Activated naive CD8-positive, alpha-beta T cell treated with anti-CD3 and anti-CD28 coated beads for 36 hours (primary cell): ENCODE results near the gene ASZ1. TPM values are rescaled to one million over a fixed set of nuclear protein-coding genes. Genes with fewer than 3 reads are reported as not detected.

Experiments
- DNase-seq: peaks from one replicate; pipeline ENCODE4 v3.0.0; 2021
- H3K27ac Mint-ChIP-seq: one replicate; pipeline ENCODE4 v1.8.0; 2022; ENCODE audit warnings: mild to moderate bottlenecking, moderate library complexity, mixed read lengths
- H3K27me3 Mint-ChIP-seq: one replicate; pipeline ENCODE4 v1.8.0; 2022; ENCODE audit warnings: mild to moderate bottlenecking, mixed read lengths
- H3K36me3 Mint-ChIP-seq: one replicate; pipeline ENCODE4 v1.8.0; 2021; ENCODE audit warnings: mild to moderate bottlenecking, mixed read lengths
- H3K4me1 Mint-ChIP-seq: one replicate; pipeline ENCODE4 v1.8.0; 2021; ENCODE audit warnings: mixed read lengths
- H3K4me3 Mint-ChIP-seq: one replicate; pipeline ENCODE4 v1.8.0; 2022; ENCODE audit warnings: mild to moderate bottlenecking, moderate library complexity, mixed read lengths
- H3K9me3 Mint-ChIP-seq: one replicate; pipeline ENCODE4 v1.8.0; 2022; ENCODE audit warnings: mixed read lengths
- total RNA-seq, 2 experiments: library from RNA; stranded (reverse); gene quantifications; one replicate each; pipeline ENCODE4 v1.2.3, GENCODE V29; 2021

ASZ1 gene
- total RNA-seq, 2 experiments from 2014 or later: not detected

- Mint-ChIP-seq H3K36me3 (no peaks in the 10 kb centered on the region), H3K4me3 (no peak overlapping the region)
These were observed 43.7 kb downstream of the ASZ1 start for GRCh38 chr7:117383483-117384189.

GRCh38 chr7:117383046-117383445, 44.2 kb downstream of the ASZ1 start:
- Mint-ChIP-seq H3K36me3 (no peaks in the 10 kb centered on the region), H3K4me1 (no peaks in the 10 kb centered on the region), H3K9me3 (peaks cover 6% of the 10 kb centered on the region), H3K27ac (no peak overlapping the region), H3K4me3 (no peak overlapping the region), H3K27me3 (no peaks in the 10 kb centered on the region)
- no peak for DNase-seq

More at GRCh38 chr7:117383483-117384189, 43.7 kb downstream of the ASZ1 start:
- H3K27me3 Mint-ChIP-seq: no peaks in the 10 kb centered on the region
- H3K27ac Mint-ChIP-seq: no peak overlapping the region
- H3K4me1 Mint-ChIP-seq: no peaks in the 10 kb centered on the region
- H3K9me3 Mint-ChIP-seq: peaks cover 10% of the 10 kb centered on the region
- DNase-seq: no peak

- Mint-ChIP-seq H3K27me3 (no peaks in the 10 kb centered on the region), H3K9me3 (peaks cover 1% of the 10 kb centered on the region), H3K27ac (no peak overlapping the region), H3K36me3 (no peaks in the 10 kb centered on the region), H3K4me1 (no peaks in the 10 kb centered on the region), H3K4me3 (no peak overlapping the region)
- no peak for DNase-seq
These were observed 45.9 kb downstream of the ASZ1 start for GRCh38 chr7:117381362-117381761.

GRCh38 chr7:117375380-117375779, 51.9 kb downstream of the ASZ1 start:
- Mint-ChIP-seq H3K9me3 (peaks cover 1% of the 10 kb centered on the region), H3K4me1 (no peaks in the 10 kb centered on the region), H3K27ac (no peak overlapping the region), H3K27me3 (no peaks in the 10 kb centered on the region), H3K4me3 (no peak overlapping the region), H3K36me3 (no peaks in the 10 kb centered on the region)
- no peak for DNase-seq

DNA sequence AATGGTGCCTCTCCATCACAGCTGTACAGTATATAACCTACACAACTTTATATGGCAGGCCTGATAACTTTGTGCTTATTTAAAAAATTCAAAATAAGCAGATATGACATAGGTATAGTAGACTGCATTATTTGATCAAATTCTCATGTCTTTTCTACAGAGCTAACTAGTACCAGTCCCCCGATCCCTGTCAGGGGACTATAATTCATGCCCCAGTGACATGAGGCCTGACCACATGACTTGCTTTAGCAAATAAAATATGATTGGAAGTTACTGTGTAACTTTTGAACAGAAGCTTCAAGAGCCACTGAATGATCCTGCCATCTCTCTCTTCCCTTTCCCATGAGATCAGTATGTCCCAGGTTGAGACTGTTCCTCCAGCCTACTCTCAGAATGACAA, 55.2 kb downstream of the ASZ1 start:
- H3K9me3 Mint-ChIP-seq: no peaks in the 10 kb centered on the region
- H3K27me3 Mint-ChIP-seq: no peaks in the 10 kb centered on the region

GRCh38 chr7:117364339-117365080, 62.8 kb downstream of the ASZ1 start:
- Mint-ChIP-seq H3K4me3 (no peak overlapping the region), H3K27me3 (no peaks in the 10 kb centered on the region), H3K4me1 (no peaks in the 10 kb centered on the region), H3K9me3 (peaks cover 1% of the 10 kb centered on the region), H3K27ac (no peak overlapping the region), H3K36me3 (no peaks in the 10 kb centered on the region)
- DNase-seq: no peak

More for the DNA sequence above, 55.2 kb downstream of the ASZ1 start:
- no peak for DNase-seq
- no peaks in the 10 kb centered on the region for H3K36me3 Mint-ChIP-seq
- H3K4me1 Mint-ChIP-seq: no peaks in the 10 kb centered on the region
- no peak overlapping the region for H3K4me3 Mint-ChIP-seq
- H3K27ac Mint-ChIP-seq: no peak overlapping the region

- no peaks in the 10 kb centered on the region for H3K4me1 Mint-ChIP-seq
- no peaks in the 10 kb centered on the region for H3K27me3 Mint-ChIP-seq
- no peak overlapping the region for H3K4me3 Mint-ChIP-seq
These were observed 64.9 kb downstream of the ASZ1 start for GRCh38 chr7:117362294-117362888.

GRCh38 chr7:117350027-117350426, 77.3 kb downstream of the ASZ1 start:
- no peak overlapping the region for H3K27ac Mint-ChIP-seq
- no peaks in the 10 kb centered on the region for H3K4me1 Mint-ChIP-seq
- DNase-seq: no peak
- no peak overlapping the region for H3K4me3 Mint-ChIP-seq
- peaks cover 7% of the 10 kb centered on the region for H3K27me3 Mint-ChIP-seq
- no peaks in the 10 kb centered on the region for H3K36me3 Mint-ChIP-seq
- H3K9me3 Mint-ChIP-seq: no peaks in the 10 kb centered on the region

More at GRCh38 chr7:117362294-117362888, 64.9 kb downstream of the ASZ1 start:
- Mint-ChIP-seq H3K36me3 (no peaks in the 10 kb centered on the region), H3K9me3 (peaks cover 1% of the 10 kb centered on the region), H3K27ac (no peak overlapping the region)
- DNase-seq: no peak

DNA sequence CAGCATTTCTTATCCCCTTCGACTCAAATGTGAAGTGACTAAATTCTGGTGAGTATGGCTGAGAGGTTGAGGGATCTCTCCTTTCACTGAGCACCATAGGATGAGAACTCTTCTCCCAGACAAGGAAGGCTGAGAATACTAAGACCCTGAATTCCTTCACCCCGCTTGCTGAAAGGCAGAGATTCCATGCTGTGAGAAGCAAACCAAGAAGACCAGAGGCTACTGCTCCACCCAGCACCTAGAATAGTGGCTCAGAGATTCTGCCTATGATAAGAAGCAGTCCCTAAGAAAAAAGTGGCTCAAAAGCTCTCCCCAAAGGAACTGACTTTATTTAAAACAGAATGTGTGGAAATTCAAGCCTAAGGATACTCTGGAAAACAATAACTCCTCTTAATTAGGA, 77.7 kb downstream of the ASZ1 start:
- Mint-ChIP-seq H3K27ac (no peak overlapping the region), H3K9me3 (no peaks in the 10 kb centered on the region), H3K36me3 (no peaks in the 10 kb centered on the region), H3K27me3 (peaks cover 7% of the 10 kb centered on the region), H3K4me1 (no peaks in the 10 kb centered on the region), H3K4me3 (no peak overlapping the region)
- no peak for DNase-seq

DNA sequence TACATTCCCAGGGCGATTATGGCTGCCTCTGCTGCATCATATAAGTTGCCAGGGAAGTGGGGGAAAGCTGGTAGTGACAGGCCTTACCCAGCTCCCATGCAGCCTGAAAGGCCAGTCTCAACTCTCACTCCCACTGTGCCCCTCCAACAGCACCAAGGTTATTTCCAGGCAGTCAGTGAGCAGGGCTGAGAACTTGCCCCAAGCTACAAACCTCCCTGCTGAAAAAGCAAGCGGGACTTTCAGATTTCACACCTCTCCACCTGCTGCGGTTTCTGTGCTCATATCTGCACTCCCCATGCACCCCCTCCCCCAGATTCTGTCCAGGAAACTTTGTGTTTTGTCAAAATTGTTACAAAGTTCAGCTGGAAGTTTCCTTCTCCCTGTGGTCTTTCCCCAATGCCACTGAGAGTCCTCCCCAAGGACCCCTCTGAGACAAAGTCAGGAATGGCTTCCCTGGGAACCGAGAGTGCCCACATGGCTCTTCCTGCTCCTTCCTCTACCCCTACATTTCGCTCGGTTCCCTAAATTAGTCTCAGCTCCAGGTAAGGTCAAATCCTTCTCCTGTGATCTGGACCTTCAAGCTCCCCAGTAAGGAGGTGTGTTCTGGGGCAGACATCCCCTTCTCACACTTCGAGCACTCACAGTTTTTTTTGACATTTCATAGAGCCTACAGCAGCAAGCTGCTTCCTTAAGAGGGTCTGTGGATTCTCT, 79.2 kb downstream of the ASZ1 start:
- H3K36me3 Mint-ChIP-seq: no peaks in the 10 kb centered on the region
- no peak for DNase-seq
- no peak overlapping the region for H3K4me3 Mint-ChIP-seq
- peaks cover 7% of the 10 kb centered on the region for H3K27me3 Mint-ChIP-seq
- no peaks in the 10 kb centered on the region for H3K9me3 Mint-ChIP-seq
- H3K4me1 Mint-ChIP-seq: no peaks in the 10 kb centered on the region
- no peak overlapping the region for H3K27ac Mint-ChIP-seq

GRCh38 chr7:117347480-117347879, 79.8 kb downstream of the ASZ1 start:
- H3K4me3 Mint-ChIP-seq: no peak overlapping the region
- H3K9me3 Mint-ChIP-seq: no peaks in the 10 kb centered on the region

DNA sequence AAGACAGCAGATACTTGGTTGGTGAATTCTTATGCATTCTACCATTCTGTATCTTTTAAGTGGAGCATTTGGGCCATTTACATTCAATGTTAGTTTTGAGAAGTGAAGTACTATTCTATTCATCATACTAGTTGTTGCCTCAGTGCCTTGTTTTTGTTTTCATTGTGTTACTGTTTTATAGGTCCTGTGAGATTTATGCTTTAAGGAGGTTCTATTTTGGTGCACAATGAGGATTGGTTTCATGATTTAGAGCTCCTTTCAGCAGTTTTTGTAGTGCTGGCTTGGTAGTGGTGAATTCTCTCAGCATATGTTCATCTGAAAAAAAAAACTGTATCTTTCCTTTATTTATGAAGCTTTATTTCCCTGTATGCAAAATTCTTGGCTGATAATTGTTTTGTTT, 81.1 kb downstream of the ASZ1 start:
- H3K4me1 Mint-ChIP-seq: no peaks in the 10 kb centered on the region
- H3K27ac Mint-ChIP-seq: no peak overlapping the region
- H3K36me3 Mint-ChIP-seq: no peaks in the 10 kb centered on the region
- DNase-seq: no peak
- H3K27me3 Mint-ChIP-seq: peaks cover 7% of the 10 kb centered on the region
- no peaks in the 10 kb centered on the region for H3K9me3 Mint-ChIP-seq
- no peak overlapping the region for H3K4me3 Mint-ChIP-seq

More at GRCh38 chr7:117347480-117347879, 79.8 kb downstream of the ASZ1 start:
- no peak for DNase-seq
- H3K4me1 Mint-ChIP-seq: no peaks in the 10 kb centered on the region
- peaks cover 7% of the 10 kb centered on the region for H3K27me3 Mint-ChIP-seq
- no peaks in the 10 kb centered on the region for H3K36me3 Mint-ChIP-seq
- no peak overlapping the region for H3K27ac Mint-ChIP-seq

- Mint-ChIP-seq H3K27me3 (no peaks in the 10 kb centered on the region), H3K36me3 (no peaks in the 10 kb centered on the region), H3K4me3 (no peak overlapping the region), H3K4me1 (no peaks in the 10 kb centered on the region), H3K27ac (no peak overlapping the region), H3K9me3 (no peaks in the 10 kb centered on the region)
- DNase-seq: no peak
These were observed 89.3 kb downstream of the ASZ1 start for GRCh38 chr7:117338020-117338419.

DNA sequence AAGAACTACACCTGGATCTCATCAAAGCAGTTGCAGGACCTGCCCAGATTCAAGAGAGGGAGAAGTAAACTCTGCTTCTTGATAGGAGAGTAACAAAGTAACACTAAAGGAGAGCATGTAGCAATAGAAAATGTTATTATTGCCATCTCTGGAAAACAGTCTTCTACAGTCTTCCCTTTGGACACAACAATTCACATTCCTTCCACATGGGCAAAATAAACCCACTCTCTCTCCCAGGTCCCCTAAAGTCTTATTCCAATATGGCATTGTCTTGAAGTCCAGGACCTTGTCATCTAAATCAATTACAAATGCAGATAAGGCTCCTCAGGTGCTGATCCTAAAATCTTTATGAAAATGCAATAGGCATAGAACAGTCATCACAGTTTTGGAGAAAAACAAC, 94.1 kb downstream of the ASZ1 start:
- no peak overlapping the region for H3K4me3 Mint-ChIP-seq
- H3K36me3 Mint-ChIP-seq: no peaks in the 10 kb centered on the region
- no peaks in the 10 kb centered on the region for H3K4me1 Mint-ChIP-seq
- H3K27ac Mint-ChIP-seq: no peak overlapping the region
- no peaks in the 10 kb centered on the region for H3K27me3 Mint-ChIP-seq
- DNase-seq: no peak
- peaks cover 5% of the 10 kb centered on the region for H3K9me3 Mint-ChIP-seq

- Mint-ChIP-seq H3K9me3 (peaks cover 5% of the 10 kb centered on the region), H3K4me3 (no peak overlapping the region), H3K4me1 (no peaks in the 10 kb centered on the region), H3K27me3 (peaks cover 4% of the 10 kb centered on the region), H3K27ac (no peak overlapping the region), H3K36me3 (no peaks in the 10 kb centered on the region)
- DNase-seq: no peak
These were observed 95.3 kb downstream of the ASZ1 start for GRCh38 chr7:117332031-117332430.
